Fibroblast of pulmonary artery (primary cell): Measurements from ENCODE around the gene MALRD1.

Source experiments
- DNase-seq: peaks from one replicate; pipeline ENCODE4 v3.0.0-alpha.2; 2010; ENCODE audit warnings: low read depth
- H3K4me3 ChIP-seq: replicated peaks from 2 replicates; pipeline ENCODE4 v1.5.1; 2011; ENCODE audit warnings: low read depth, mild to moderate bottlenecking, control low read depth, low read length, moderate library complexity
- CTCF ChIP-seq: IDR thresholded peaks from 2 replicates; pipeline ENCODE4 v1.5.1; 2011; ENCODE audit warnings: mild to moderate bottlenecking, control low read depth, low read length, inconsistent platforms; ENCODE audit errors: missing control alignments

Gene MALRD1

GRCh38 chr10:19453967-19454366 lies 405.4 kb downstream of the MALRD1 start:
- no peak overlapping the region for H3K4me3 ChIP-seq
- no peak for TF ChIP-seq CTCF
- no peak for DNase-seq

DNA sequence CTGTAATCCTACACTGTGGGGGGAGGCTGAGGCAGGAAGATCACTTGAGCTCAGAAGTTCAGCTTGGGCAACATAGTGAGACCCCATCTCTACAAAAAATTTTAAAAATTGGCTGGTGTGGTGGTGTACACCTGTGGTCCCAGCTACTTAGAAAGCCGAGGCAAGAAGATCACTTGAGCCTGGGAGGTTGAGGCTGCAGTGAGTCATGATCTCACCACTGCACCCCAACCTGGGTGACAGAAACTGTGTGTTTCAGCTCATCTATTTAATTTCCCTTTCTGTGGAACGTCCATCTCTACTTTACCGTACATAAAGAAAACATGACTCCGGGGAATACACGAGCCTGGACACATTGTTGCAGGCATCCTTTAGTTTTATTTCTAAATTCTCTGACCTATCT lies 413.0 kb downstream of the MALRD1 start:
- no peak for DNase-seq
- no peak for TF ChIP-seq CTCF
- no peak overlapping the region for H3K4me3 ChIP-seq

DNA sequence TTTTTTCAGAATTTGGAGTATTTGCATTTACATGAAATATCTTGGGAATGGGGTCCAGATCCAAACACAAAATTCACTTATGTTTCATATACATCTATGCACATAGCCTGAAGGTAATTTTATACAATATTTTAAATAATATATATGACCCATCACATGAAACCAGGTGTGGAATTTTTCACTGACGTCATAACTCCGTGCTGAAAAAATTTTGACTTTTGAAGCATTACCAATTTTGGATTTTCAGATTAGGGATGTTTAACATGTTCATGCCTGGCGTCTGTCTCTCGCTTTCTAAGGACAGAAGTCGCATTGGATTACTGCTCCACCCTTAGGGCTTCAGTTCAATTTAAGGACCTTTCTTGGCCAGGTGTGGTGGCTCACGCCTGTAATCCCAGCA lies 418.1 kb downstream of the MALRD1 start:
- H3K4me3 ChIP-seq: no peak overlapping the region
- TF ChIP-seq CTCF: no peak
- DNase-seq: no peak

DNA sequence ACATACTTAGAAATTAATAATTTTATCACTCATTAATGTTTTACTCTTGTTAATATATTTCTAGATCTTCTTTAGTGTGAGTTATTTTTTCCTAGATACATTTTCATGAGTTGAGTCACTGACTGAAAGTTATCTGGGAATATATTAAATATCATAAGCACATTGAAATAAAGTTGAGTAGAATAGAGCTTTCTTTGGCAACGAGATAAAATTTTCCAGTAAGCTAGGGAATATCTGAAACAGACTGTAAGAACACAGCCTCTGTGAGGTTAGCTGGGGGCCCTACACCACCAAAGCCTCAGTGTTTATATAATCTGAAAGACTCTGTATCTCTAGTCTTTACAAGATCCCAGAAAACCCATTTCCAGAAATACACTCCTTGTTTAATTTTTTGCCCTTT lies 419.8 kb downstream of the MALRD1 start:
- DNase-seq: no peak
- H3K4me3 ChIP-seq: no peak overlapping the region
- TF ChIP-seq CTCF: no peak

DNA sequence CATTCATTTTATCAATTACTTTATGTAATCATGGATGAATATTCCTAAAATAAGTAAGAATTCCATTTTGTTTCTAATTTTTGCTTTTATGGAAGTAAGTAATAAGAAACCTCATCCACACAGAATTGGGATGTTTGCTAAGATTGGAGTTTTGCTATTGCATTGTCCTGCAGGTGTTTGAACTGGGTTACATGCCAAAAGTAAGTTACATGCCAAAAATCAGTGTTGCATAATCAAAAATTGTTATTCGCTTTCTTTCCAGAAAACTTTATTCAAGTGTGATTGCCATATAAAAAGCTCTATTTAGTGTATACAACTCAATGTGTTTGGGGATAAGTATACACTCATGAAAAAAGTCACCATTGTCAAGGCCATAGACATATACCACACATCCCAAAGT lies 420.9 kb downstream of the MALRD1 start:
- no peak for DNase-seq
- TF ChIP-seq CTCF: no peak
- no peak overlapping the region for H3K4me3 ChIP-seq

- DNase-seq: no peak
- no peak overlapping the region for H3K4me3 ChIP-seq
- no peak for TF ChIP-seq CTCF
Observed at GRCh38 chr10:19479854-19480253, 431.3 kb downstream of the MALRD1 start.

GRCh38 chr10:19480353-19480752 lies 431.8 kb downstream of the MALRD1 start:
- H3K4me3 ChIP-seq: no peak overlapping the region
- no peak for DNase-seq
- no peak for TF ChIP-seq CTCF
